Choroid plexus epithelial cell (primary cell): ENCODE measurements around the gene ANKRD33.

Experiments
- DNase-seq: peaks from one replicate; pipeline ENCODE4 v3.0.0-alpha.2; 2010; ENCODE audit warnings: low read depth
- H3K4me3 ChIP-seq: 2 replicates; pipeline ENCODE4 v1.5.1; 2011; ENCODE audit warnings: low read depth, mild to moderate bottlenecking, control low read depth, low read length, moderate library complexity
- CTCF ChIP-seq: conservative IDR thresholded peaks from 2 replicates; pipeline ENCODE4 v1.5.1; 2011; ENCODE audit warnings: low read depth, mild to moderate bottlenecking, control low read depth, inconsistent platforms, low read length, moderate library complexity

Gene ANKRD33

GRCh38 chr12:51922146-51922545, 34.2 kb downstream of the ANKRD33 start:
- TF ChIP-seq CTCF, result no peak
- no peak for DNase-seq
- H3K4me3 ChIP-seq, result no peak overlapping the region

GRCh38 chr12:51922762-51923505, 35.0 kb downstream of the ANKRD33 start:
- H3K4me3 ChIP-seq, result no peak overlapping the region
- no peak for TF ChIP-seq CTCF
- peak; percentile 50 for DNase-seq

- peak; percentile 80 for TF ChIP-seq CTCF
- H3K4me3 ChIP-seq, result peak overlapping the region; percentile 22
- no peak for DNase-seq
These were observed 35.8 kb downstream of the ANKRD33 start for GRCh38 chr12:51923506-51924365.

GRCh38 chr12:51924551-51925319, 36.8 kb downstream of the ANKRD33 start:
- DNase-seq, result no peak
- TF ChIP-seq CTCF, result no peak
- no peak overlapping the region for H3K4me3 ChIP-seq

- DNase-seq, result no peak
- no peak overlapping the region for H3K4me3 ChIP-seq
- no peak for TF ChIP-seq CTCF
These were observed 37.6 kb downstream of the ANKRD33 start for GRCh38 chr12:51925346-51926063.

- DNase-seq, result no peak
- no peak overlapping the region for H3K4me3 ChIP-seq
- no peak for TF ChIP-seq CTCF
These were observed 38.2 kb downstream of the ANKRD33 start for GRCh38 chr12:51926064-51926632.
